Hepatocyte (in vitro differentiated cells): ENCODE data around the gene DAPP1.

ENCODE experiments used
- EZH2phosphoT487 ChIP-seq: fragments of 200-600 bp; sonication (generic); IDR thresholded peaks from one replicate; pipeline ENCODE4 v1.6.1; 2018; ENCODE audit warnings: antibody characterized with exemption, mild to moderate bottlenecking, low read depth, moderate library complexity; ENCODE audit not compliant: unreplicated experiment, severe bottlenecking
- TF ChIP-seq, protein P1 (sequence below): fragments of 200-600 bp; sonication (generic); IDR thresholded peaks from 2 replicates; pipeline ENCODE4 v1.5.1; 2016; ENCODE audit warnings: antibody characterized with exemption, mild to moderate bottlenecking; ENCODE audit not compliant: poor library complexity

DNA sequence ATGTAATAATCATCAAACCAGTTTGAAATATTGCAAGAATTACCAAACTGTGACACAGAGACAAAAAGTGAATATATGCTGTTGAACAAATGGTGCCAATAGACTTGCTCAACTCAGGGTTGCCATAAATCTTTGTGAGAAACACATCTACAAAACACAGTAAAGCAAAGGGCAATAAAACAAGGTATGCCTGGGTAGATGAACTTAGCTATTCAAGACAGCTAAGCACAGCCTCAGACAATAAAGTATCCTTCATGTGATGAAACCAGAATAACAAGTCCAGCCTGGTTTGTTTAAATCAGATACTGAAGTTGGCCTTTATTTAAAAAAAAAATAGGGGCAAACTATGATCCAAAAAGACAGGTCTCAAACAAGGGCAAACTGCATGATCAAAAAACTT is 58.4 kb downstream of the DAPP1 start:
- TF ChIP-seq, protein P1, sequence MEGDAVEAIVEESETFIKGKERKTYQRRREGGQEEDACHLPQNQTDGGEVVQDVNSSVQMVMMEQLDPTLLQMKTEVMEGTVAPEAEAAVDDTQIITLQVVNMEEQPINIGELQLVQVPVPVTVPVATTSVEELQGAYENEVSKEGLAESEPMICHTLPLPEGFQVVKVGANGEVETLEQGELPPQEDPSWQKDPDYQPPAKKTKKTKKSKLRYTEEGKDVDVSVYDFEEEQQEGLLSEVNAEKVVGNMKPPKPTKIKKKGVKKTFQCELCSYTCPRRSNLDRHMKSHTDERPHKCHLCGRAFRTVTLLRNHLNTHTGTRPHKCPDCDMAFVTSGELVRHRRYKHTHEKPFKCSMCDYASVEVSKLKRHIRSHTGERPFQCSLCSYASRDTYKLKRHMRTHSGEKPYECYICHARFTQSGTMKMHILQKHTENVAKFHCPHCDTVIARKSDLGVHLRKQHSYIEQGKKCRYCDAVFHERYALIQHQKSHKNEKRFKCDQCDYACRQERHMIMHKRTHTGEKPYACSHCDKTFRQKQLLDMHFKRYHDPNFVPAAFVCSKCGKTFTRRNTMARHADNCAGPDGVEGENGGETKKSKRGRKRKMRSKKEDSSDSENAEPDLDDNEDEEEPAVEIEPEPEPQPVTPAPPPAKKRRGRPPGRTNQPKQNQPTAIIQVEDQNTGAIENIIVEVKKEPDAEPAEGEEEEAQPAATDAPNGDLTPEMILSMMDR, result no peak
- TF ChIP-seq EZH2phosphoT487, result no peak
